SK-N-SH treated with all-trans-retinoic acid at 6 μM for 48 hours (cell line): Measurements from ENCODE around the gene TNS4.

Experiments
- CREB5 ChIP-seq: fragments of 250-450 bp; sonication (Bioruptor Pico); IDR thresholded peaks from 2 replicates; pipeline ENCODE4 v1.5.1; 2020; ENCODE audit warnings: low read depth, mild to moderate bottlenecking, moderate library complexity
- CSDC2 ChIP-seq: fragments of 250-450 bp; sonication (Bioruptor Pico); IDR thresholded peaks from 2 replicates; pipeline ENCODE4 v1.5.0; 2020; ENCODE audit warnings: mild to moderate bottlenecking, moderate library complexity
- POU6F1 ChIP-seq: fragments of 250-450 bp; sonication (Bioruptor Pico); IDR thresholded peaks from 2 replicates; pipeline ENCODE4 v1.8.0; 2021; ENCODE audit warnings: low read depth, mild to moderate bottlenecking, moderate library complexity, borderline replicate concordance
- PPARA ChIP-seq: fragments of 250-450 bp; sonication (Bioruptor Pico); IDR thresholded peaks from 2 replicates; pipeline ENCODE4 v1.5.0; 2020; ENCODE audit warnings: mild to moderate bottlenecking, borderline replicate concordance
- RARB ChIP-seq: fragments of 250-450 bp; sonication (Bioruptor Pico); IDR thresholded peaks from 2 replicates; pipeline ENCODE4 v1.8.0; 2021; ENCODE audit warnings: mild to moderate bottlenecking, moderate library complexity
- TCF4 ChIP-seq: fragments of 250-450 bp; sonication (Bioruptor Pico); IDR thresholded peaks from 2 replicates; pipeline ENCODE4 v1.8.0; 2021; ENCODE audit warnings: mild to moderate bottlenecking, moderate library complexity, borderline replicate concordance
- ZFP3 ChIP-seq: fragments of 250-450 bp; sonication (Bioruptor Pico); IDR thresholded peaks from 2 replicates; pipeline ENCODE4 v1.5.0; 2020; ENCODE audit warnings: mild to moderate bottlenecking, moderate library complexity
- TF ChIP-seq, protein P1 (sequence below): fragments of 250-450 bp; sonication (Bioruptor Pico); IDR thresholded peaks from 2 replicates; pipeline ENCODE4 v1.8.0; 2020; ENCODE audit warnings: mild to moderate bottlenecking, moderate library complexity, borderline replicate concordance
- TF ChIP-seq, protein P2 (sequence below): fragments of 250-450 bp; sonication (Bioruptor Pico); IDR thresholded peaks from 2 replicates; pipeline ENCODE4 v1.5.1; 2021; ENCODE audit warnings: mild to moderate bottlenecking, moderate library complexity

DNA sequence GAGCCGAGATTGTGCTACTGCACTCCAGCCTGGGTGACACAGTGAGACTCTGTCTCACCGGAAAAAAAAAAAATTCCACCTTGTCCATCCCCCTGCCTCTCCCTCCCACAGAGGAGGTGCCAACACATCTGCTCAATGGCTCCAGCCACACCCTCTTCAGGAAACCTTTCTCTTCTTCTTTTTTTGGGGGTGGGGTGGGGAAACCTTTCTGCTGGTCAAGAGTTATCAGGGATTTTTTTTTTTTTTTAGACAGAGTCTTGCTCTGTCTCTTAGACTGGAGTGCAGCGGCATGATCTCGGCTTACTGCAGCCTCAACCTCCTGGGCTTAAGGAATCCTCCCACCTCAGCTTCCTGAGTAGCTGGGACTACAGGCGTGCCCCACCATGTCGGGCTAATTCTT is 18.7 kb downstream of the TNS4 start:
- TF ChIP-seq, protein P1, sequence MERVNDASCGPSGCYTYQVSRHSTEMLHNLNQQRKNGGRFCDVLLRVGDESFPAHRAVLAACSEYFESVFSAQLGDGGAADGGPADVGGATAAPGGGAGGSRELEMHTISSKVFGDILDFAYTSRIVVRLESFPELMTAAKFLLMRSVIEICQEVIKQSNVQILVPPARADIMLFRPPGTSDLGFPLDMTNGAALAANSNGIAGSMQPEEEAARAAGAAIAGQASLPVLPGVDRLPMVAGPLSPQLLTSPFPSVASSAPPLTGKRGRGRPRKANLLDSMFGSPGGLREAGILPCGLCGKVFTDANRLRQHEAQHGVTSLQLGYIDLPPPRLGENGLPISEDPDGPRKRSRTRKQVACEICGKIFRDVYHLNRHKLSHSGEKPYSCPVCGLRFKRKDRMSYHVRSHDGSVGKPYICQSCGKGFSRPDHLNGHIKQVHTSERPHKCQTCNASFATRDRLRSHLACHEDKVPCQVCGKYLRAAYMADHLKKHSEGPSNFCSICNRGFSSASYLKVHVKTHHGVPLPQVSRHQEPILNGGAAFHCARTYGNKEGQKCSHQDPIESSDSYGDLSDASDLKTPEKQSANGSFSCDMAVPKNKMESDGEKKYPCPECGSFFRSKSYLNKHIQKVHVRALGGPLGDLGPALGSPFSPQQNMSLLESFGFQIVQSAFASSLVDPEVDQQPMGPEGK (CRISPR knock-in tag), result no peak
- no peak for TF ChIP-seq PPARA
- TF ChIP-seq, protein P2, sequence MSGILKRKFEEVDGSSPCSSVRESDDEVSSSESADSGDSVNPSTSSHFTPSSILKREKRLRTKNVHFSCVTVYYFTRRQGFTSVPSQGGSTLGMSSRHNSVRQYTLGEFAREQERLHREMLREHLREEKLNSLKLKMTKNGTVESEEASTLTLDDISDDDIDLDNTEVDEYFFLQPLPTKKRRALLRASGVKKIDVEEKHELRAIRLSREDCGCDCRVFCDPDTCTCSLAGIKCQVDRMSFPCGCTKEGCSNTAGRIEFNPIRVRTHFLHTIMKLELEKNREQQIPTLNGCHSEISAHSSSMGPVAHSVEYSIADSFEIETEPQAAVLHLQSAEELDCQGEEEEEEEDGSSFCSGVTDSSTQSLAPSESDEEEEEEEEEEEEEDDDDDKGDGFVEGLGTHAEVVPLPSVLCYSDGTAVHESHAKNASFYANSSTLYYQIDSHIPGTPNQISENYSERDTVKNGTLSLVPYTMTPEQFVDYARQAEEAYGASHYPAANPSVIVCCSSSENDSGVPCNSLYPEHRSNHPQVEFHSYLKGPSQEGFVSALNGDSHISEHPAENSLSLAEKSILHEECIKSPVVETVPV (CRISPR knock-in tag), result no peak
- TF ChIP-seq RARB (CRISPR knock-in tag), result no peak
- TF ChIP-seq CREB5 (CRISPR knock-in tag), result no peak
- TF ChIP-seq POU6F1 (CRISPR knock-in tag), result no peak
- TF ChIP-seq CSDC2, result no peak
- no peak for TF ChIP-seq TCF4 (CRISPR knock-in tag)
- TF ChIP-seq ZFP3, result no peak
